OCI-LY1 (cell line): ENCODE measurements around the gene ZBTB48.

Experiments
- H2AFZ ChIP-seq: fragments of 200-600 bp; sonication (generic), shearing (Covaris generic); 2 replicates; pipeline ENCODE4 v1.6.0; 2014; ENCODE audit warnings: antibody characterized with exemption, mild to moderate bottlenecking, low read length
- H3F3A ChIP-seq: fragments of 200-600 bp; sonication (generic), shearing (Covaris generic); 2 replicates; pipeline ENCODE4 v1.6.0; 2014; ENCODE audit warnings: mild to moderate bottlenecking, antibody characterized with exemption, low read length, moderate library complexity; ENCODE audit not compliant: insufficient read depth
- H3K27ac ChIP-seq: fragments of 200-600 bp; sonication (generic); 2 replicates; pipeline ENCODE4 v1.5.1; 2014; ENCODE audit warnings: low read length, mixed run types, mild to moderate bottlenecking, low read depth; ENCODE audit not compliant: poor library complexity, severe bottlenecking
- H3K27me3 ChIP-seq: fragments of 200-600 bp; sonication (generic); 2 replicates; pipeline ENCODE4 v1.6.0; 2014; ENCODE audit warnings: antibody characterized with exemption, mild to moderate bottlenecking, low read length, moderate library complexity; ENCODE audit not compliant: insufficient read depth
- H3K36me3 ChIP-seq: fragments of 200-600 bp; sonication (generic); 2 replicates; pipeline ENCODE4 v1.6.1; 2014; ENCODE audit warnings: mild to moderate bottlenecking, antibody characterized with exemption, low read length, moderate library complexity, mixed read lengths; ENCODE audit not compliant: insufficient read depth
- H3K4me1 ChIP-seq: fragments of 200-600 bp; sonication (generic); 2 replicates; pipeline ENCODE4 v1.5.1; 2014; ENCODE audit warnings: mild to moderate bottlenecking, low read length, moderate library complexity; ENCODE audit not compliant: insufficient read depth, severe bottlenecking
- H3K4me2 ChIP-seq: fragments of 200-600 bp; sonication (generic), shearing (Covaris generic); 2 replicates; pipeline ENCODE4 v1.6.1; 2014; ENCODE audit warnings: low read length
- H3K4me3 ChIP-seq: fragments of 200-600 bp; sonication (generic); 2 replicates; pipeline ENCODE4 v1.5.1; 2014; ENCODE audit warnings: low read length, low read depth, mild to moderate bottlenecking, mixed read lengths; ENCODE audit not compliant: poor library complexity, severe bottlenecking
- H3K79me2 ChIP-seq: fragments of 200-600 bp; shearing (Covaris generic); 2 replicates; pipeline ENCODE4 v1.6.1; 2016; ENCODE audit warnings: mixed run types, low read length, mixed read lengths; ENCODE audit not compliant: insufficient read depth
- H3K9ac ChIP-seq: fragments of 200-600 bp; sonication (generic), shearing (Covaris generic); 2 replicates; pipeline ENCODE4 v1.6.1; 2014; ENCODE audit warnings: mild to moderate bottlenecking, low read length, mixed read lengths
- H3K9me2 ChIP-seq: fragments of 200-600 bp; sonication (generic), shearing (Covaris generic); 2 replicates; pipeline ENCODE4 v1.6.1; 2014; ENCODE audit warnings: low read depth, mild to moderate bottlenecking, low read length, mixed read lengths
- H3K9me3 ChIP-seq: fragments of 200-600 bp; shearing (Covaris generic); 2 replicates; pipeline ENCODE4 v1.6.1; 2014; ENCODE audit warnings: low read length, mixed read lengths
- H4K20me1 ChIP-seq: fragments of 200-600 bp; sonication (generic), shearing (Covaris generic); 2 replicates; pipeline ENCODE4 v1.6.0; 2016; ENCODE audit warnings: mild to moderate bottlenecking, low read length; ENCODE audit not compliant: insufficient read depth
- EZH2 ChIP-seq: fragments of 200-600 bp; sonication (generic), shearing (Covaris generic); IDR thresholded peaks from 2 replicates; pipeline ENCODE4 v1.8.0; 2017; ENCODE audit warnings: borderline replicate concordance, mixed run types, mild to moderate bottlenecking, antibody characterized with exemption, low read length, moderate library complexity, mixed read lengths
- TF ChIP-seq, protein P1 (sequence below): fragments of 200-600 bp; sonication (generic), shearing (Covaris generic); IDR thresholded peaks from 2 replicates; pipeline ENCODE4 v1.5.1; 2017; ENCODE audit warnings: mild to moderate bottlenecking, antibody characterized with exemption, low read length, moderate library complexity, mixed read lengths

The ZBTB48 gene

DNA sequence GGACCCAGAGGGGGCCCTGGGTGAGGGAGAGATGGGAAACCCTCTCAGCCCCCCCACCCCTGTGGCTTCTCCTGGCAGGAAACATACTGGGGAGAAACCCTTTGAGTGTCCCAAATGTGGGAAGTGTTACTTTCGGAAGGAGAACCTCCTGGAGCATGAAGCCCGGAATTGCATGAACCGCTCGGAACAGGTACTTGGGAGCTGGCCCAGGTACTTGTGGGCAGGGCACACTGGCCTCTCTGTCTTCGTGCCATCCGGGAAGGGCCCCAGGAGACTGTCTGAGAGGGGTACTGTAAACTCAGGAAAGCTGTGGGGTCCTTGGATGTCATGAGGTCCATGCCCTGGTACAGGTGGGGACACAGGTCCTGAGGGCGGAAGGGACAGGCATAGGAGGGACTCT, 6.0 kb downstream of the ZBTB48 start:
- H3F3A ChIP-seq = no peaks in the 10 kb centered on the region
- H3K9me2 ChIP-seq = no peaks in the 10 kb centered on the region
- peak overlapping the region; percentile 31; the same call in 1 of the 2 replicates for H3K9ac ChIP-seq
- TF ChIP-seq, protein P1, sequence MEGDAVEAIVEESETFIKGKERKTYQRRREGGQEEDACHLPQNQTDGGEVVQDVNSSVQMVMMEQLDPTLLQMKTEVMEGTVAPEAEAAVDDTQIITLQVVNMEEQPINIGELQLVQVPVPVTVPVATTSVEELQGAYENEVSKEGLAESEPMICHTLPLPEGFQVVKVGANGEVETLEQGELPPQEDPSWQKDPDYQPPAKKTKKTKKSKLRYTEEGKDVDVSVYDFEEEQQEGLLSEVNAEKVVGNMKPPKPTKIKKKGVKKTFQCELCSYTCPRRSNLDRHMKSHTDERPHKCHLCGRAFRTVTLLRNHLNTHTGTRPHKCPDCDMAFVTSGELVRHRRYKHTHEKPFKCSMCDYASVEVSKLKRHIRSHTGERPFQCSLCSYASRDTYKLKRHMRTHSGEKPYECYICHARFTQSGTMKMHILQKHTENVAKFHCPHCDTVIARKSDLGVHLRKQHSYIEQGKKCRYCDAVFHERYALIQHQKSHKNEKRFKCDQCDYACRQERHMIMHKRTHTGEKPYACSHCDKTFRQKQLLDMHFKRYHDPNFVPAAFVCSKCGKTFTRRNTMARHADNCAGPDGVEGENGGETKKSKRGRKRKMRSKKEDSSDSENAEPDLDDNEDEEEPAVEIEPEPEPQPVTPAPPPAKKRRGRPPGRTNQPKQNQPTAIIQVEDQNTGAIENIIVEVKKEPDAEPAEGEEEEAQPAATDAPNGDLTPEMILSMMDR = no peak
- TF ChIP-seq EZH2 = no peak
- H3K4me3 ChIP-seq = no peak overlapping the region
- H3K36me3 ChIP-seq = peaks cover 64% of the 10 kb centered on the region; the same call in 1 of the 2 replicates
- no peaks in the 10 kb centered on the region for H3K27me3 ChIP-seq
- H3K4me1 ChIP-seq = peaks cover 75% of the 10 kb centered on the region
- no peaks in the 10 kb centered on the region for H4K20me1 ChIP-seq
- peak overlapping the region; percentile 98 for H3K27ac ChIP-seq
- no peak overlapping the region for H2AFZ ChIP-seq
- peak overlapping the region; percentile 59; the same call in 1 of the 2 replicates for H3K4me2 ChIP-seq
- H3K79me2 ChIP-seq = no peaks in the 10 kb centered on the region; the same call in 1 of the 2 replicates
- no peaks in the 10 kb centered on the region for H3K9me3 ChIP-seq

DNA sequence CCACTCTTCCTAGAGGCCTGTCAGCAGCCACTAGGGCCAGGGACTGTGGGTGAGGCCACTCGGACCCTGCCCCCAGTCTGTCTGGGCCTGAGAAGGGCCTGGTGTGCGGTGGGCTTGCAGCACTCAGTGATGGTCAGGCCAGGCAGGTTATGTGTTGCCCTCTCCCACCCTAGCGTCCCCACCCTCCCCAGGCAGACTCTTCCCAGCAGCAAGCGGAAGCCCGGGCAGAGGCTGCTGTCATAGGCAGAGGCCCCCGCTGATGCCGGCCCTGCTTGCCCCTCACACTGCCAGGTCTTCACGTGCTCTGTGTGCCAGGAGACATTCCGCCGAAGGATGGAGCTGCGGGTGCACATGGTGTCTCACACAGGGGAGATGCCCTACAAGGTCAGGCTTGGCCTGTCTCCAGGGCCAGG, 6.6 kb downstream of the ZBTB48 start:
- Histone ChIP-seq H2AFZ (no peak overlapping the region), H3K9ac (peak overlapping the region; percentile 44; the same call in 1 of the 2 replicates), H3K27me3 (no peaks in the 10 kb centered on the region), H3K4me3 (no peak overlapping the region), H3K9me3 (no peaks in the 10 kb centered on the region), H3K9me2 (no peaks in the 10 kb centered on the region), H4K20me1 (no peaks in the 10 kb centered on the region), H3K4me2 (peak overlapping the region; percentile 59; the same call in 1 of the 2 replicates), H3K36me3 (peaks cover 69% of the 10 kb centered on the region; the same call in 1 of the 2 replicates), H3F3A (no peaks in the 10 kb centered on the region), H3K79me2 (no peaks in the 10 kb centered on the region; the same call in 1 of the 2 replicates), H3K27ac (peak overlapping the region; percentile 98), H3K4me1 (peaks cover 75% of the 10 kb centered on the region)
- TF ChIP-seq, protein P1 = no peak

DNA sequence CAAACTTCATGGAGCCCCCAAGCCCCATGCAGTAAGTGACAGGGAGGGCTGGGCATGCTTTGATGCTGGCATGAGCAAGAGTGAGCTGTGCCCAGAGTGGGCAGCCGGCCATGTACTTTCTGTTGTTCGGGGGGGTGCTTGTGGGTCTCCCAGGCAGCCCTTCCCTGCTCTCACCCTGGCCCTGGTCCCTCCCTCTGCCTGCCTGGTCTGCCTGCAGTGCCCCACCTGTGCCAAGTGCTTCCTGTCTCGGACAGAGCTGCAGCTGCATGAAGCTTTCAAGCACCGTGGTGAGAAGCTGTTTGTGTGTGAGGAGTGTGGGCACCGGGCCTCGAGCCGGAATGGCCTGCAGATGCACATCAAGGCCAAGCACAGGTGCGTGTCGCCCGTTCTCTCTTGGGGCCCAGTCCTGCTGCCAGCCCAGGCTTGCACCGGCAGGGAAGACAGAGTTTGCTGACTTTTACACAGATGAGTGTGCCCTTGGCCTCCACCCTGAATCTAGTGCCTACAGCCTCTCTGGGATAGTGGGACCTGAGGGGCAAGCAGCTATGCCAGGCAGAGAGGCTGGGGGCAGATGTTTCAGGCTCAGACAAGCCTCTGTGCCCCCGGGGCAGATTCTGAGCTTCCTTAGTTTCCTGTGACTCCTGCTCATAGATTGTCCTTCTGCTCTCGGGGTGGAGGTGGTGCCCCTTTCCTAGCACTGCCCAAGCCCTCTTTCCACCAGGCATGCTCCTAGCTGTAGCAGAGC, 7.6 kb downstream of the ZBTB48 start:
- Histone ChIP-seq H3K4me2 (peak overlapping the region; percentile 45), H2AFZ (no peak overlapping the region), H3K9me3 (no peaks in the 10 kb centered on the region), H3K4me1 (peaks cover 71% of the 10 kb centered on the region), H3K36me3 (peaks cover 70% of the 10 kb centered on the region; the same call in 1 of the 2 replicates), H3K9ac (peak overlapping the region; percentile 52; the same call in 1 of the 2 replicates), H3K4me3 (peak overlapping the region; percentile 10), H3F3A (no peaks in the 10 kb centered on the region), H3K27me3 (no peaks in the 10 kb centered on the region), H3K9me2 (no peaks in the 10 kb centered on the region), H3K79me2 (no peaks in the 10 kb centered on the region; the same call in 1 of the 2 replicates), H3K27ac (peak overlapping the region; percentile 98), H4K20me1 (no peaks in the 10 kb centered on the region)
- TF ChIP-seq EZH2 = no peak
- TF ChIP-seq, protein P1 = no peak
